GM21447 (cell line): ENCODE measurements around the gene GALT.

Experiments
- ATAC-seq: cut with Tn5 transposase; IDR thresholded peaks from one replicate; pipeline ENCODE4 v1.9.1; 2021; ENCODE audit not compliant: unreplicated experiment

The GALT gene

DNA sequence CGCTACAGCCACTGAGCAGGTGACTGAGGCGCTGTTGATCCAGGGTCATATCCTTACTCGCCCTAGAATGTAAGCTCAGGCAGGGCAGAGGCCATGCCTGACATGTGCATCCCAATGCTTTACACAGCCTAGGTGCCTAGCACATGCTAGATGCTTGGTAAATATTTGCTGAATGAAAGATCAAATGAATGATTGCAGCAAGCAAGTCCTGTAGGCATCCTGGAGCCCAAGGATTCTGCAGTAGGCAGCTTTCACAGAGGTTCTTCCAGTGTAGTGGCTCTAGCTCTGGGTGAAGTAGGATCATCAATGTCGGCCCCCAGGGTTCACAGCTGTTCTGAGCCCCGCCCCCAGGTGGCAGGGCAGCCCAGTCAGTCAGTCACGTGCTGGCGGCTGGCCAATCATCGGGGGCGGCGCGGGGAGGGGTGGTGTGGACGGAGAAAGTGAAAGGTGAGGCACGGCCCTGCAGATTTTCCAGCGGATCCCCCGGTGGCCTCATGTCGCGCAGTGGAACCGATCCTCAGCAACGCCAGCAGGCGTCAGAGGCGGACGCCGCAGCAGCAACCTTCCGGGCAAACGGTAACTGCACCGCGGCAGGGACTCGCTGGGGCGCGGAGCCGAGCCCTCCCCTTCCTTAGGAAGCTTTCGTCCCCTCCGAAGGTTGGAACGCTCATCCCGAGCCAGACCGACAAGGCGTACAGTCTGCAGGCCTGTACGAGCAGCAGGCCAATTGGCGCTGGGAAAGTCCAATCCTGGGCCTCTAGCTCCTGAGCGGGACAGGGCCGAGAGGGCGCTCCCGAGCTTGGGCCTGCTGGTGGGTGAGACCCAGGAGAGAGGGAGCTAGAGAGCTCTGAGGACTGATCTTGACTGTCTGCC, at the start of gene GALT:
TSS of gene GALT (plus strand) at position 465 of the 873 bp plus-strand sequence. CDS start at position 495, 30 bp downstream.
- peak; percentile 81 for ATAC-seq

DNA sequence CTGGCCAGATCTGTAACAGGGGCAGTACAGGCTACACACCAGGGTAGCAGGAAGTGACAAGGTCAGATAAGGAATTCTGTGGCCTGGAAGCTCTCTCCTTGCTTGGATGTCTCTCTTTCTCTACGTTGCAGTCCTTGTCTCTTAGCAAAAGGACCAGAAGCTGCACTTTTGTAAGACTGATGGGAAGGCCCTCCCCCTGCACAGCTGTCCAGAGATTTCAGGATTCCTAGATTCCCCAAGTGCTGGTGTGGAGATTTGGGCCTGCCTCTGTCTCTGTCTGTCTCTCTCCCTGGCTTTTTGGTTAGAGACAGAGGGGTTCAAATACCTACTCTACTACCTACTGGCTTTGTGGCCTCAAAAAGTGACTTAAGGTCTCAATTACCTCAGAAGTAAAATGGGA, 46.9 kb upstream of the GALT start:
- no peak for ATAC-seq

- ATAC-seq = no peak
Observed at GRCh38 chr9:34600908-34601307, 45.6 kb upstream of the GALT start.

DNA sequence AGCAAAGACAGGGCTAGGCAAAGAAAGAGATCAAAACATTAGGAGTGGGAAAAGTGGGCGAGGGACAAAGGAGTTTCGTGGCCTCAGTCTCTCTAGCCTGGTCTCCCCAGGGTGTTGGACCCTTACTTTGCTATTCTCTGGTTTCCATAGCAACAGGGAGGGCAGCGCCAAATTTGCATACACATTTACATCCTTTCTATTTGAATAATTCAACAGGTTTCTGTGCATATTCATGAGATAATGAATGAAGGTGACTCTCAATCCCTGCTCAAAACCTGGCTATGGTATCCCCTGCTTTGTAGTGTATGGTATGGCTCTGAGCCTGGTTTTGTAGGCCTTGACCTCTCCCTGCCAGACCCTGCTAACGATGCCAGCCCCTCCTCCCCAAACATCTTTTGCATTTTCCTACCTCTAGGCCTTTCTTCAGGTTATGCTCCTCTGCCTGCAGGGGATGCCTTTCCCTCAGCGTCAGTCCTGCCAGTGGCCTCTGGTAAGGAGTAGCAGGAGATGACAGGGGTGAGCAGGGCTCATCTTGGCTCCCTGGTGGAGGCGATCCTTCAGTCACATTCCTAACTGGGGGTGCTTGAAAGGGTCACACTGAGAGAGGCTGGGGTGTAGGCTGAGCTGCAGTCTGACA, 44.4 kb upstream of the GALT start:
- ATAC-seq = no peak

- ATAC-seq = no peak
Observed at GRCh38 chr9:34603610-34604231, 42.8 kb upstream of the GALT start.

DNA sequence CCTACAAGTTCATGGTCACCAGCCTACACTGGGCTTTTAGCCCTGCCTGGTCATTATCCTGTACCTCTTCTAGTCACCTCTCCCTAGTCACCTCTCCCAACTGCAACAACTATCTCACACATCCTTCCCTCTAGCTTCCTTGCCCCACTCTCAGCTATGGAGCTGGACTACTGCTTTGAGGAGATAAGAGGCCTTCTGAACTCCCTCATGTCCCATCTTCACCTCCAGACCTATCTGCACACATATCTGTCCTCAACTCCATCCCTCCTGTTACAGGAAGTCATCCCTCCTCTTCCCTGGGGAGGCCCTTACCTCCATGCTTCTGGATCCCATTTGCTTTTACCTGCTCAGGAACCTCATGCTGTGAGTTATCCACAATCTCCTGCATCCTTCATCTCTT, 40.3 kb upstream of the GALT start:
- no peak for ATAC-seq

GRCh38 chr9:34606905-34607304, 39.6 kb upstream of the GALT start:
- no peak for ATAC-seq

GRCh38 chr9:34607331-34607730, 39.1 kb upstream of the GALT start:
- no peak for ATAC-seq

DNA sequence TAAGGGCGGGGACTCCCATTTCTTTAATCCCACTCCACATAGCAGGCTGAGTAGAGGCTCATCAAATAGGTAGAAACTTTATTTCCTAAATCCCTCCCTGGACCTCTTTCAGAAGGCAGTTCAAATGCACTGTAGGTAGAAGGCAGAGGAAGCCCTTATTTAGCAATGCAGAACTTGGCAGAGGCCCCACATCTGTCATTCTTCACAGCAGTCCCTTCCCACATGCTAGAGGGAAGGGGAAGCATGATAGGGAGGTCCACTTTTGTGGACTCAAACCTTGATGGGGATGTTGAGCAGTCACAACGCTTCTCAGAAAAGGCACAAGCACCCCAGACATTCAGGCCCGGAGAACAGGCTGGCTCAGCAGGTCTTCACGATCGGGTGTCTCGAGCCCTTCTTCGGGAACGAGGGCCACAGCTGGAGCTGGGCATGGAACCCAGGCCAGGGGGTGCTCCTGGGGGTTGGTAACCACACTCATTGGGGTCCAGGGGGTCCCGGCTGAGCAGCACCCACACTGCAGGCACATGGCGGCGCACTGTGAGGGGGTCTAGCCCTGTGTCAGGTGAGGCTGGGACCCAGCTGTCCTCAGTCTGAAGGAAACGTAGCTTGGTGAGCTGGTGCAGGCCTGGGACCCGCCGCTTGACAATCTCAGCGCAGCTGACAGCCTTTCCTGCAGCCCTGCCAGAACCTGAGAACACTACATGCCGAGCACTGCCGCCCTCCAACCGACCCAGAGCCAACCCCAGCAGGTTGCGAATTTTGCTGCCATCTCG, 35.9 kb upstream of the GALT start:
- ATAC-seq = no peak

DNA sequence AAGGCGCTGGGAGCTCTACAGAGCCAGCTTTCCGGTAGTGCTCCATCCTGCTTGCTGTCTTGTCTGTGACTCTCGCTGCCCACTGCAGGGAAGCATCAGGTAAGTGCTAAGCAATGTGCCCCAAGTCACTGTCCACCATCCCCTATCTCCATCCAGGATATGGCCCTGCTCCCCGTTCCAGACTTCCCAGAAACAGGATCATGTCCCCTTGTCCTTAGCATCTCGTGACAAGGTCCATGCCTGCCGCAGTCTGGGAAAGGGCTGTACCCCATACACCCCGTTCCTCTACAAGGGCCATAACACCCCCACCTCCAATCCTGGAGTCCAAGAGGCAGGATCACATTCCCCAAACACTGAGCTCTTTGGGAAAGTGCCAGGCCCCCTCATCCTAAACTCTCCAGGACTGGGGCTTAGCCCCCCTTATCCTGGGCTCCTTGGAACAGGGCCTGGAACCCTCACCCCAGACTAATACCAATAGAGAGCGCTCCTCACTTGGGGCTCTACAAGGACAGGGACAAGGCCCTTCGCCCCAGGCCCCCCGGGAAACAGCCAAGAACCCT, 35.1 kb upstream of the GALT start:
- ATAC-seq = peak; percentile 25

DNA sequence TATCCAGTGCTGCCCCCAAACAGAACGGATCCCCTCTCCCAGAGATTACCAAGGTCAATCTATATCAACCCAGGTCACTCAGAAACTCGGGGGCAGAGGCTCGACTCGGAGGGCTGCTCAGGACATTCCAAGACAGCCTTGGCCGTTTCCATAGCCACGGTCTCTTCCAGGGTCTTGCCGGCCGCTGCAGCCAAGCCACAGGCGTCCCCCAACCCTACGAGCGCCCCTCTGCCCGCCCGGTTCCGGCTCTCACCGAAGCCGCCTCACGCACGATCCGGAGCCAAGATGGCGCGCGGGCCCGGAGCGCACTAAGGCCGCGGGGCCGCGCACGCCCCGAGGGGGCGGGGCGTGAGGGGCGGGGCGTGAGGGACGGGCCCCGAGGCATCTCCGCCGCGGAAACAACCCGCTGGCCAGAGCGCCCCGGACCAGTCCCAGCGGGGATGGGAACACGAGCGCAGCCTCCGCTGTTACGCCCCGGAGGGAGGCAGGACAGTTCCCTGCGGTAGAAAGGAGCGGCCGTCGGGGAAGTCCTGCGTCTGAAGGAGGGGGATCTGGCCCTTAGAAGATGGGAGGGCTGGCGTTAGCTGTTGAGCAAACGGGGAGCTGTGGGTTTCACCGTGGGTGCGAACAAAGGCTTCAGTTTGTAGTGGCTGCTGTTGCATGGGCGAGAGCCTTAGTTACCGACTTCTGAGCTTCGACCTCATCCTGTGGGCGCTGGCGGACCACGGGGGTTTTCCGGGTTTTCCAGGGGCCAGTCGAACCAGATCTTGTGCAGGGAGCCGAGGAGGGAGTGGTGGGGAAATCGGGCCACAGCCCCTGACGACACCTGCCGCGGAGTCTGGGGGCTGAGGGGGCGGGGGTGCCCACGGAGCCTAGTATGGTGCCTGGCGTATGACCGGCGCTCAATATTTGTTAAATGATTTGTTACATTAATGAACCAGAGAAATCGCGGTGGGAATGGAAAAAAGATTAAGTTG, 34.4 kb upstream of the GALT start, which contains the start of gene RPP25L:
TSS of gene RPP25L (minus strand) at position 287 of the 977 bp plus-strand sequence. CDS start 801 bp downstream, outside the sequence.
- ATAC-seq = peak; percentile 69

DNA sequence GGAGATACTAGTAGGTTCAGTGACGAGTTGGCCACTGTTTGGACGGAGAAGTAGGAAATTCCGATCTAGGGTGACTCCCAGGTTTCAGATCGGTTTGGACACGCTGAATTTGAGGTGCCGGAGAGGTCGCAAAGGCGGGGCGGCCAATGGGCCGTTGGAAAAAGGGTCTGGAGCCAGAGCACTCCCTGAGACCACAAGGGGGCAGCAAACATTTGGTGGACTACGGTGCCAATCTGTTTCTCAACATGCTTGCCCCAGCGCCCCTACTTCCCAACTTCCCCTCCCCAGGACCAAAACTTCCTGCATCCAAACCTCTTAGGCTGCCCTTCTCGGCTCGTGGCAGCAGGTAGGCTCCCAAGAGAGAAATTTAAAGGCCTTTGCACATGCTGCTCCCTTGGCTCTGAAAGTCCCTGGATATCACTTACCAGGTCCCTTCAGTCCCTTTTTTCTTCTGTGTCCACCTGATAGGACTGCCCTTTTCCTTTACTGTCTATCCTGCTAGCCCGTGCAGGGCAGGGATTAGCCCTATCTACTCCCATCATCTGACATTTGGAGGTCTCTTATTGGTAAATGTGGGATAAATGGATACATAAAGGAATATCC, 33.6 kb upstream of the GALT start:
- peak; percentile 55 for ATAC-seq

DNA sequence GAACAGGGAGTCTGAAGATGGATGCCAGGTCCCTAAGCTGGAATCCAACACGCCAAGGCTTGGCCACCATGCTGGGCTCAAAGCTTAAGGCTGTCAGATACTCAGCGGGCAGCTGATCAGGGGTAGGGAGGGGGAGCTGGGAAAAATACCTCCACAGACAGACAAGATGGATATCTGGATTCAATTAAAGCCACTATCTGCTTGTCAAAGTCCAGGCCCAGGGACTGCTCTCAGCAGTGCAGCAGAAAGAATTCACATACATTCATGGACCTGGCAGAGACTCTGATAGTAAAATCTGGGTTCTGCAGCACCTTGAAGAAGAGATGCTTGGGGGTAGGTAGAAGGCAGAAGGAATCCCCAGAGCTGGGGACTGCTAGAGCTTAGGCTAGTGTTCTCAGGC, 31.3 kb upstream of the GALT start:
- no peak for ATAC-seq

GRCh38 chr9:34620061-34620994, 26.1 kb upstream of the GALT start, which contains the start of gene DCTN3:
TSS of gene DCTN3 (minus strand) at chr9:34620495. CDS start at chr9:34620464, 31 bp downstream.
- peak; percentile 99 for ATAC-seq

DNA sequence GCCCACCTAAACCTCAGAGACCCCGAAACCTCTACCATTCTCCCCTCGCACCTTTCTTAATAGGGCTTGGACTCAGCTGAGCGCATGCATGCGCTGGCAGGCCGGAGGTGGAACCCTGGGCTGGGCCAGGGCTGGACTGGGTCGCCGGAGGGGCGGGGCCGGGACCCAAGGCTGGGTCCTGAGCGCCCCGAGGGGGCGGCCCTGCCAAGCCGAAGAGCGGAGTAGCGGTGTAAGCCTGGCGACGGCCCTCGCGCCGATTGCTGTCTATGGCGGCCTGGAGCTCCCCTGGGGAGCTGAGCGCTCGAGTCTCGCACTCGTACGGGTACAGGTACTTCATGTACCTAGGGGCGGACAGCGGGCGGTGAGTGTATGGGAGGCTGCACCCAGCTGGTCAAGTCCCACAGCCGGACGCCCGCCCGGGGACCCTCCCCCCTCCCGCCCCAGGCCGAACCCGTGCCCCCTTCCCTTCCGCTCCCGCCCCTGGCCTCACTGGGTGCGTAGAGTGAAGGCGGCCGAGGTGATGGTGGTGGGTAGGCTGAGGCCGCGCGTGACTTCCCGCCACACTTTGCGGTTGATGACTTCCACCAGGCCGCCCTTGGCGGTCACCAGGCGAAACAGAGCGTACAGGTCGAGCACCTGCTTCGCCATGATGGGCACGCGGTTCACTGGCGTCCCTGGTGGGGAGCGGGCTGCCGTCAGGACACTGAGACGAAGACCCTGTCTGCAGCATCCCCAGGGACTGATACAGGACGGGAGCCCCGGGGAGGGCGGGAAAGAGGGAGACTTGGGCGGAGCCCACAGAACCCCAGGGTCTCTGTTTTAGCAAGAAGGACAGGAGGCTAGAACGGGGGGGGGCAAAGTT, 22.9 kb upstream of the GALT start:
- no peak for ATAC-seq

DNA sequence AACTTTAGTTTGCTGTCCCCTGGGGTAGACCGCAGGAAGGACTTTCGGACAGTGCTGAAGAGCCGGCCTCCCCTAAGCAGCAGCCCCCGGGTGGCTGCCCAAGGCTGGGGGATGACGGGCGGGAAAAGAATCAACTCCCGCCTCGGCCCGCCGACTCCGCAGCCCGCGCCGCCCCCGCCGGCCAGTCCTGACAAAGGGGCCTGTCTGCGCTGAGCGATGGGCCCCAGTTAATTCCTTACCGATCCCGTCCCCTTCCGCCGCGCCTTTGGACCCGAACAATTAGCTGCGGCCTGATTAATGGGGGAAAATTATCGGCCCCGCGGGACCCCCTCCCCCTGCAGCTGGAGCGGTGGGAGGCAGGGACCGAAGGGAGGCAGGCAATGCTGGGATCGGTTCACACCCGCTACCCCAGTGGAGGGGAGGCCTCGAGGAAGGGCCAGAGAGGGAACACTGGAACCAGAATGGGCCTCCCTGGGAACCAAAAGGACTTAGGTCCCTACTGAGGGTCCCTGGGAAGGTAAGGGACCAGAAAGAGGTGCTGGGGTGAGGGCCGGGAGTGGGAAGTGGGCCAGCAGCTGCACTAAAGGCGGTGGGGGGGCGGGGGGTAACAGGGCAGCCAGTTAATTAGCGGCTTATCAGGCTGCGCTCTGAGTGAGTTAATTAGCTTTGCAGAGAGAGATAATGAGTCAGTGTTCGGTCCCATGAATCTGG, 21.8 kb upstream of the GALT start:
- ATAC-seq = no peak

- ATAC-seq = no peak
Observed at GRCh38 chr9:34625186-34625486, 21.3 kb upstream of the GALT start.
